HL-60 (cell line): ENCODE results near the gene SNX30.

Experiments
- DNase-seq, 2 experiments: peaks; one replicate each; pipeline ENCODE4 v3.0.0-alpha.2; 2010 to 2020; ENCODE audit warnings: low read depth in 1 of 2, low spot score in 1 of 2
- H3K27ac ChIP-seq: fragments of 250-450 bp; sonication (Bioruptor Pico); replicated peaks from 2 replicates; pipeline ENCODE4 v1.5.1; 2020; ENCODE audit warnings: mild to moderate bottlenecking, moderate library complexity
- H3K27me3 ChIP-seq: fragments of 250-450 bp; sonication (Bioruptor Pico); 2 replicates; pipeline ENCODE4 v1.5.1; 2021; ENCODE audit warnings: mild to moderate bottlenecking, moderate library complexity; ENCODE audit not compliant: insufficient read depth, poor library complexity, severe bottlenecking
- H3K4me3 ChIP-seq: replicated peaks from 2 replicates; pipeline ENCODE4 v1.5.1; 2011; ENCODE audit warnings: mild to moderate bottlenecking, control low read depth, low read length; ENCODE audit not compliant: insufficient read depth
- GABPA ChIP-seq: IDR thresholded peaks from 2 replicates; pipeline ENCODE4 v1.6.1; 2012; ENCODE audit warnings: low read depth
- POLR2AphosphoS5 ChIP-seq: IDR thresholded peaks from 2 replicates; pipeline ENCODE4 v1.6.1; 2012; ENCODE audit warnings: low read depth
- REST ChIP-seq: IDR thresholded peaks from 2 replicates; pipeline ENCODE4 v1.6.1; 2012; ENCODE audit warnings: low read depth; ENCODE audit not compliant: insufficient replicate concordance
- SPI1 ChIP-seq: IDR thresholded peaks from 2 replicates; pipeline ENCODE4 v1.6.1; 2012; ENCODE audit warnings: low read depth, mild to moderate bottlenecking, borderline replicate concordance
- TF ChIP-seq, protein P1 (sequence below): IDR thresholded peaks from one replicate; pipeline ENCODE4 v1.5.1; 2011; ENCODE audit warnings: low read length, control low read depth, inconsistent platforms; ENCODE audit not compliant: insufficient read depth

Gene SNX30

DNA sequence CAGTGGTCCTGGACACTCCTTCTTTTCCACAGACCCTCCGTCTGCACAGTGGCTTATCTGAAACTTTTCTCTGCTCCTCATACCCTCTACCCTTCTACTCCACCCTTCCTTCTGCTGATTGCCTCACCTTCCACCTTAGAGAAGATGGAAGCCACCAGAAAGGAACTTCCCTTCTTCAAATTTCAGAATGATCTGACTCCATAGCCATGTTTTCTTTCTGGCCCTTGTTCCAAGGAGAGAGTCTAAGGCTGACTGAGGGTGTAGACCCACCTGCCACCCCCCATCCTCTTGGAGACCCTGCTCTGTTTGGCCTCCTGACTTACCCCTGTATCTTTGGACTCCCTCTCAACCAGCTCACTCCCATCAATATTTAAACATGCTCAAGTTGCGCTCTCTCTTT, 7.4 kb downstream of the SNX30 start:
- TF ChIP-seq SPI1 (peak; percentile 55; the same call in 1 of the 2 replicates), GABPA (no peak)
- H3K4me3 ChIP-seq: no peak overlapping the region
- no peaks in the 10 kb centered on the region for H3K27me3 ChIP-seq
- peak in 1 of 2 experiments; percentile 42 for DNase-seq
- no peak overlapping the region for H3K27ac ChIP-seq

DNA sequence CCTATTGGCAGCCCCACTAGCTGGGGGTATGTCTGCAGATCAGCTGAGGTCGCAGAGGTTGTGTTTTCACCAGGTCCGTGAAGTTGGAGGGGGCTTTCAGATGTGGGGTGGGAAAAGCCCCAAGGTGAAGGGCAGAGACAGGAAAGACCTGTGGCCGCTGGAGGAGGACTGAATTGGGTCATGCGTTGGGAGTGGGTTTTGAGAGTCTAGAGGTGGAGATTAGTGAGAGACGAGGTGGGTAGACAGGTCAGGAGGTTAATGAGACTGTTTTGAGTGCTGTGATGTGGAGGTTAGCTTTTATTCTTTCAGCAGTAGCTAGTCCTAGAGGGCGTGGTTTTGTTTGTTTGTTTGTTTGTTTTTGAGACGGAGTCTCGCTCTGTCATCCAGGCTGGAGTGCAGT, 10.3 kb downstream of the SNX30 start:
- no peak overlapping the region for H3K4me3 ChIP-seq
- no peak for DNase-seq
- TF ChIP-seq REST: no peak
- no peak for TF ChIP-seq GABPA
- TF ChIP-seq POLR2AphosphoS5: no peak
- no peak for TF ChIP-seq SPI1
- TF ChIP-seq, protein P1, sequence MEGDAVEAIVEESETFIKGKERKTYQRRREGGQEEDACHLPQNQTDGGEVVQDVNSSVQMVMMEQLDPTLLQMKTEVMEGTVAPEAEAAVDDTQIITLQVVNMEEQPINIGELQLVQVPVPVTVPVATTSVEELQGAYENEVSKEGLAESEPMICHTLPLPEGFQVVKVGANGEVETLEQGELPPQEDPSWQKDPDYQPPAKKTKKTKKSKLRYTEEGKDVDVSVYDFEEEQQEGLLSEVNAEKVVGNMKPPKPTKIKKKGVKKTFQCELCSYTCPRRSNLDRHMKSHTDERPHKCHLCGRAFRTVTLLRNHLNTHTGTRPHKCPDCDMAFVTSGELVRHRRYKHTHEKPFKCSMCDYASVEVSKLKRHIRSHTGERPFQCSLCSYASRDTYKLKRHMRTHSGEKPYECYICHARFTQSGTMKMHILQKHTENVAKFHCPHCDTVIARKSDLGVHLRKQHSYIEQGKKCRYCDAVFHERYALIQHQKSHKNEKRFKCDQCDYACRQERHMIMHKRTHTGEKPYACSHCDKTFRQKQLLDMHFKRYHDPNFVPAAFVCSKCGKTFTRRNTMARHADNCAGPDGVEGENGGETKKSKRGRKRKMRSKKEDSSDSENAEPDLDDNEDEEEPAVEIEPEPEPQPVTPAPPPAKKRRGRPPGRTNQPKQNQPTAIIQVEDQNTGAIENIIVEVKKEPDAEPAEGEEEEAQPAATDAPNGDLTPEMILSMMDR: no peak
- H3K27me3 ChIP-seq: no peaks in the 10 kb centered on the region
- no peak overlapping the region for H3K27ac ChIP-seq

- TF ChIP-seq POLR2AphosphoS5: no peak
- TF ChIP-seq SPI1: no peak
- no peak overlapping the region for H3K27ac ChIP-seq
- no peaks in the 10 kb centered on the region for H3K27me3 ChIP-seq
- DNase-seq: no peak
- no peak overlapping the region for H3K4me3 ChIP-seq
Measured at GRCh38 chr9:112761912-112762655, 11.5 kb downstream of the SNX30 start.

GRCh38 chr9:112762726-112763518, 12.4 kb downstream of the SNX30 start:
- no peak overlapping the region for H3K4me3 ChIP-seq
- H3K27ac ChIP-seq: no peak overlapping the region
- DNase-seq: no peak
- TF ChIP-seq, protein P1: no peak
- TF ChIP-seq SPI1 (no peak), GABPA (no peak), REST (no peak), POLR2AphosphoS5 (no peak)
- no peaks in the 10 kb centered on the region for H3K27me3 ChIP-seq

- TF ChIP-seq, protein P1: no peak
- TF ChIP-seq POLR2AphosphoS5 (no peak), GABPA (no peak), SPI1 (no peak), REST (no peak)
- no peak overlapping the region for H3K4me3 ChIP-seq
- no peak for DNase-seq
- H3K27ac ChIP-seq: no peak overlapping the region
- H3K27me3 ChIP-seq: no peaks in the 10 kb centered on the region
Measured at GRCh38 chr9:112764344-112764743, 13.8 kb downstream of the SNX30 start.
